DND-41 (cell line): ENCODE measurements around the gene SLC18A3.

Experiments used
- ATAC-seq: fragments of 200-7000 bp; cut with Tn5 transposase; 3 replicates; pipeline ENCODE4 v1.9.1; 2021; ENCODE audit warnings: low read depth; ENCODE audit not compliant: insufficient read depth
- DNase-seq: peaks from one replicate; pipeline ENCODE4 v3.0.0-alpha.2; 2020
- H2AFZ ChIP-seq: 2 replicates; pipeline ENCODE4 v1.6.0; 2012; ENCODE audit warnings: low read depth, low read length
- H3K27ac ChIP-seq: 2 replicates; pipeline ENCODE4 v1.5.1; 2012; ENCODE audit warnings: low read length, inconsistent platforms
- H3K27me3 ChIP-seq: fragments of 200-600 bp; sonication (generic); 2 replicates; pipeline ENCODE4 v1.6.0; 2012; ENCODE audit warnings: low read length, mild to moderate bottlenecking, inconsistent platforms; ENCODE audit not compliant: insufficient read depth, poor library complexity
- H3K36me3 ChIP-seq: 2 replicates; pipeline ENCODE4 v1.5.1; 2012; ENCODE audit warnings: low read length, inconsistent platforms; ENCODE audit not compliant: insufficient read depth
- H3K4me1 ChIP-seq: 2 replicates; pipeline ENCODE4 v1.5.1; 2012; ENCODE audit warnings: mild to moderate bottlenecking, low read length; ENCODE audit not compliant: insufficient read depth
- H3K4me2 ChIP-seq: 2 replicates; pipeline ENCODE4 v1.6.0; 2012; ENCODE audit warnings: mild to moderate bottlenecking, moderate library complexity, low read length, inconsistent platforms; ENCODE audit not compliant: insufficient read depth
- H3K4me3 ChIP-seq, 2 experiments: fragments of 200-600 bp in 1 of 2; shearing (Covaris generic) in 1 of 2; 2 replicates each; pipeline ENCODE4 v1.5.1; 2012 to 2016; ENCODE audit warnings: inconsistent platforms in 2 of 2, low read length in 2 of 2, mild to moderate bottlenecking in 2 of 2, low read depth in 1 of 2, moderate library complexity in 1 of 2
- H3K79me2 ChIP-seq: 2 replicates; pipeline ENCODE4 v1.6.0; 2012; ENCODE audit warnings: low read length, inconsistent platforms; ENCODE audit not compliant: insufficient read depth
- H3K9ac ChIP-seq: 2 replicates; pipeline ENCODE4 v1.6.0; 2012; ENCODE audit warnings: low read depth, mild to moderate bottlenecking, inconsistent platforms, low read length, moderate library complexity
- H3K9me3 ChIP-seq: 2 replicates; pipeline ENCODE4 v1.5.1; 2012; ENCODE audit warnings: low read length, moderate library complexity, mild to moderate bottlenecking, inconsistent platforms; ENCODE audit not compliant: insufficient read depth, severe bottlenecking
- H4K20me1 ChIP-seq: 2 replicates; pipeline ENCODE4 v1.6.0; 2012; ENCODE audit warnings: low read length; ENCODE audit not compliant: insufficient read depth
- CTCF ChIP-seq: IDR thresholded peaks from 2 replicates; pipeline ENCODE4 v1.5.1; 2012; ENCODE audit warnings: borderline replicate concordance, low read length, moderate library complexity, mild to moderate bottlenecking; ENCODE audit not compliant: poor library complexity, severe bottlenecking; ENCODE audit errors: extremely low read depth
- EZH2 ChIP-seq: IDR thresholded peaks from 3 replicates; pipeline ENCODE4 v1.6.1; 2012; ENCODE audit warnings: borderline replicate concordance, low read depth, mild to moderate bottlenecking, moderate library complexity, low read length, inconsistent platforms; ENCODE audit not compliant: severe bottlenecking

The SLC18A3 gene

GRCh38 chr10:49571388-49571787, 38.7 kb upstream of the SLC18A3 start:
- Histone ChIP-seq H3K27me3 (no peaks in the 10 kb centered on the region), H4K20me1 (no peaks in the 10 kb centered on the region), H3K9ac (no peak overlapping the region), H2AFZ (no peak overlapping the region), H3K79me2 (no peaks in the 10 kb centered on the region), H3K4me3 (no peak overlapping the region), H3K4me1 (no peaks in the 10 kb centered on the region), H3K27ac (no peak overlapping the region), H3K4me2 (no peak overlapping the region), H3K9me3 (no peaks in the 10 kb centered on the region), H3K36me3 (no peaks in the 10 kb centered on the region)
- no peak for TF ChIP-seq EZH2
- TF ChIP-seq CTCF: no peak
- DNase-seq: no peak
- ATAC-seq: no peak

- Histone ChIP-seq H3K4me3 (no peak overlapping the region), H3K79me2 (no peaks in the 10 kb centered on the region), H3K27ac (no peak overlapping the region), H3K4me2 (no peak overlapping the region), H3K9ac (no peak overlapping the region), H3K4me1 (no peaks in the 10 kb centered on the region), H4K20me1 (no peaks in the 10 kb centered on the region), H3K9me3 (no peaks in the 10 kb centered on the region), H3K27me3 (no peaks in the 10 kb centered on the region), H2AFZ (no peak overlapping the region), H3K36me3 (no peaks in the 10 kb centered on the region)
- DNase-seq: no peak
- no peak for TF ChIP-seq EZH2
- TF ChIP-seq CTCF: no peak
- ATAC-seq: no peak
Observed at GRCh38 chr10:49572594-49573114, 37.5 kb upstream of the SLC18A3 start.

GRCh38 chr10:49575489-49576072, 34.5 kb upstream of the SLC18A3 start:
- Histone ChIP-seq H3K27me3 (no peaks in the 10 kb centered on the region), H3K27ac (no peak overlapping the region), H3K79me2 (no peaks in the 10 kb centered on the region), H3K4me2 (no peak overlapping the region), H2AFZ (no peak overlapping the region), H3K36me3 (no peaks in the 10 kb centered on the region), H3K4me3 (no peak overlapping the region), H3K9ac (no peak overlapping the region), H4K20me1 (no peaks in the 10 kb centered on the region), H3K4me1 (no peaks in the 10 kb centered on the region), H3K9me3 (no peaks in the 10 kb centered on the region)
- ATAC-seq: no peak
- TF ChIP-seq EZH2: no peak
- no peak for TF ChIP-seq CTCF
- DNase-seq: no peak
